Measurements from ENCODE around the gene DELE1.

The DELE1 gene

DNA sequence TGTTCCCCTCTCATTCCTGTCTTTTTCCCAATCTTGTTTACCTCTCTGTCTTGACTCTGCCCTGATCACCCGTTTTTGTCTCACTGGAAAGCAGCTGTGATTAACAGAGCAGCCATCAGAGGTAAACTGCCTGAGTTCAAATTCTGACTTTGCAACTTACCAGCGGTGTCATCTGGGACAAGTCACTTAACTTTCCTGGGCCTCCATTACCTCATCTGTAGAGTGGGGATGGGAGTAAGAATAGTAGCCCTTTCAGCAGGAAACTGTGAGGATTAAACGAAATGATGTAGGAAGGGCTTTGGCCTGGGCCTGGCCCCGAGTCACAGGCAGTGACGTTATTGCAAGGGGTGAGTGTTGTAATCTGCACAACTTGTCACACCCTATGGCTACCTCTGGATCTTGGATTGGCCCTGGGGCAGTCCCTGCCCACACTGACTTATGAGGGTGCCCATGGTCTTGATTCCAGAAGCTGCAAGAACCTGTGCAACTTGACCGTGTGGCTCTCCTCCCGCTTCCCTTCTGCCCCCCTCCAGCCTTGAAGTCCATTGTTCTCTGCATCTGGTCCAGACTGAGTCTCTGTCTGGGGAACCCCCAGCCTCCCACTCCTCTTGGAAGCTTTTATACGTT is 35.0 kb downstream of the DELE1 start:
- peak; percentile 22 for DNase-seq

DNA sequence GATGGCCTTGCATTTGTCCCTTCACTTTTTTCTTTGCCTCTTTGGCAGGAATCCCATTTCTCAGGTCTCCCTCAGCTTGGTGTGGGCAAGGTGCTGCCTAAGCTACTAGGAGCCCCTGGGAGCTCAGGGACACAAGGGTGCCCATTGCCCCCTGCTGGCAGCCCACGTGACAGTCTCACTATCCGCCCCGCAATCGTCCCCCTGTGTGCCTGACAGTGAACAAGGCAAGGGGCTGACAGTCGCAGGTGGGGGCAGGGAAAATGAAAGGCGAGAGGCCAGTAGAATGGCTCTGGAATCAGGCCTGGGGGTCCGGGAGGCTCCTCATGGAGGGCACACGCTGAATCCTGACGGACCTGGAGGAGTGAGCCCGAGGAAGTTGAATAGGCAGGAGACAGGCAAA is 36.3 kb downstream of the DELE1 start:
- DNase-seq: no peak

DNA sequence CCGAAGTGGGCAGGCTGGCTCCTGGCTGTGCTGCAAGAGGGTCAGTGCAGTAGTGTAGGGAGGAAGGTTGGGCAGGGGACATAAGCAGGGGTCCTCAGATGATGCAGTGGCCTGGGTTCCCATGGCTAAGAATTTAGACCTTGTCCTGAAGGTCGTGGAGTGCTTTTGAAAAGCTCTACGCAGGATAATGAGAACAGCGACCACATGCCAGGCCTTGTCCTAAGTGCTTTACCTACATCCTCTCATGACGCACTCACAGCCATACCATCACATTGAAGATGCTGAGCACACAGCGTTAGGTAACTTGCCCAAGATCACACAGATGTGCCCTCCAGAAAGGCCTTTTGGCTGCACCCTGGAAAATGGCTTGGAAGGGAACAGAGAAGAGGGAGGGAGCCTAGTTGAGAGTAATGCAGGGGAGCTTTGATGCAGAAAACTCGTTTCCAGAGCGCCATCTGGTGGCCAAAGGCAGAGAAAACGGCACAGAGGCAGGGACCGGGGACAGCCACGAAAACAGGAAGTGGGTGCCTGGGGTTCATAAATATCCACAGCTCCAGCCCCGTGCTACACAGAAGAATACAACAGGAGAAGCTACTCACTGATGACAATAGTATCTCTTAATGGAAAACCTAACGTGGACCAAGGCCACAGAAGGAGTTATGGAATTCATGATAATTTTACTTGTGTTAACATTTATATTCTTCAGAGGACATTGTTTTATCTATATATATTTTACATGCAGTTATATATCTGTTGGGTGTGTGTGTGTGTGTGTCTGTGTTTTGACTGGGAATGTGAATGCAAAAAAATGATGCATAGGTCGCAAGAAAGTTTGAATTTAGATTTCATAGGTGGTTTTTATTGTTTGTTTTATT is 37.0 kb downstream of the DELE1 start:
- peak; percentile 88 for DNase-seq

DNA sequence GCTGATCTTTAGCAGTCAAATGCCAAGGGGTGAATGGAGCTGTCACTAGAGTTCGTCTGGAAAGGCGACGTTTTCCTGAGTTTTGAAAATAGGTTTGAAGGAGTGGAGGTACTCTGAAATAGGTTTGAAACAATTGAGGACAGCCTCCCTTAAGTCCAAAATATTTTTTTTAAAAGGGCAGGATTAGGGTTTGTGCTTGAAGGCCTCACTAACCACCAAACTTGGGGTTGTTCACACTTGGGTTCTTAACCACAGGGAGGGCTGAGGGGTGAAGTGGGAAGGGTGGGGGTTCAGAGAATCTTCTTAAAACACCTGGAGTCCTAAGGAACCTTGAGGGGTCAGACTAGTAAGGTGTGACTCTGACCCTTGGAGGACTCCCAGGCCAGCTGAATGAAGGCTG is 37.8 kb downstream of the DELE1 start:
- DNase-seq: no peak

DNA sequence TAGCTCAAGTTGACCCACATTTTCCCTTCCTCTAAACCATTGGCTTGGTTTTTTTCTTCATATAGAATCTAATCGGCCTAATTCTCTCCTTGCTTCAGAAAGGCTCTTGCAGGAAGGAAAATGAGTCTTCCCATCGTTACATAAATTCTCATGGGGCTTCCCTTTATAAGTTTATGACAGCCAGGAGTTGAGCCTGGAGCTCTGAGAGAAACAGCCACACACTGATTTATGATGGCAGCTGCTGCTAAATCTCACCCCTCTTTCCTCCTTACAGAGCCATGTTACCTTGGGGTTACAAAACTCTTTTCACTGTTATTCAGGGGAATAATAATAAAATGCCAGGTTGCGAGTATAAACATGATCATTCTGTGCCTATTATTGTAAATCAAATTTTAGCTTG is 40.0 kb downstream of the DELE1 start:
- DNase-seq: no peak

DNA sequence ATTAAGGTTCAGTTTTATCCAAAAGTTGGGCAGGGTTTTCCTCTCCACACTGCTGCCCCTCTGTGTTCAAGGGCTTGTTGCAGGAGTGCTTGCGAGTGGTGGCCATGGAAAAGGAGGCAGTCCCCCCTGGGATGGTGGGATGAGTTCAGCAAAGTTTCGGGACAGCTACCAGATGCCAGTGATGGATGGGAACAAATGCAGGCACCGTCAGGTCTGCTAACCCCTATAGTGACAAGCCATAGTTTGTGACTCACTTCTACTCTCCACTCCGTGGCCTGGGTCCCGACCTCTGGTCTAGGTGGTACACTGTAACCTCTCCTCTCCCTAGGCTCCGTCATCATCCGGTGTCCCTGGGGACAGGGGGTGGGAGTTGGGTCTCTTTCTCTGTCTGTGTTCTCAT is 41.4 kb downstream of the DELE1 start:
- DNase-seq: no peak

DNA sequence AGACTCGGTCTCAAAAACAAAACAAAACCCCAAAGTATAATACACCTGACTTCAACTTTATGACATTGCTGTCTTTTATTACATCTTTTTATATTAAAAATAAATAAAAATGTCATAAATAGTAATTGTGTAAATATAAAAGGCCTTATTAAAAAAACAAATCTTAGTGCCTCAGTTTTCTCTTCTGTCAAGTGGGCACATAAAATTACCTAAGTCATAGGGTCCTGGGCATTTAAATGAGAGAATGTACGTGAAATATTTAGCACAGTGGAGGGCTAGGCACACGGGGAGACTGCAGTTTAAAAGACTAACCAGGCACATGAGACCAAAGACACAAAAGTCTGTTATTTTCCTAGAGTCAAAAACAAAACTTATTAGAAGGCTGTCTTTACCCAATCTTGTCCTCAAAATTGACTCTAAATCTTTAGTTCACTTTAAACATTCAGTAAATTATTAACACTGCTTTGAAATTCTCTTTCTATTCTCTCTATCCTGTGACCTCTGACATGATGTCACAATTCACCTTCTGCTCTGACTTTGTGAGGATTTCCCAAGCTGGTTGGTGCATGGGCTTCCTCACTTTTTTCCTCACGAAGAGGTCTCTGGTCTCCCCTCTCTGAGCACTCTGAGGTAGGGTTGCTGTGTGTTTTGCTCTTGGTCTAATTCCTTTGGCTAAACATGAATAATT is 42.7 kb downstream of the DELE1 start:
- no peak for DNase-seq

DNA sequence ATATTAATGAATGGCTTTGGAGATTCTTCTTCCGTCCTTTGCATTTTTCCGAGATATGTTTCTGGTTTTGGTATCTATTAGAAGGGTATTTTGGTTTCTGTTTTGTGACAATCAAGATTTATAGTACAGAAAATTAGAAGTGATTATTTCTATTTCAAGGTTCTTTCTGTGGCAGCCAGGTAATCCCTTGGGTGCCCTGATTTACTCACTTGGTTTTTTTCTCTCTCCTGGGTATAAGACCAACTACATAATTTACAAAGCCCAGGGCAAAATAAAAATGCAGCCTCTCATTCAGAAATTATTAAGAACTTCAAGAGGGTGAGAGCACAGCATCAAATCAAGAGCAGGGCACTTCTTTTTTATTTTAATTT is 43.3 kb downstream of the DELE1 start:
- no peak for DNase-seq

DNA sequence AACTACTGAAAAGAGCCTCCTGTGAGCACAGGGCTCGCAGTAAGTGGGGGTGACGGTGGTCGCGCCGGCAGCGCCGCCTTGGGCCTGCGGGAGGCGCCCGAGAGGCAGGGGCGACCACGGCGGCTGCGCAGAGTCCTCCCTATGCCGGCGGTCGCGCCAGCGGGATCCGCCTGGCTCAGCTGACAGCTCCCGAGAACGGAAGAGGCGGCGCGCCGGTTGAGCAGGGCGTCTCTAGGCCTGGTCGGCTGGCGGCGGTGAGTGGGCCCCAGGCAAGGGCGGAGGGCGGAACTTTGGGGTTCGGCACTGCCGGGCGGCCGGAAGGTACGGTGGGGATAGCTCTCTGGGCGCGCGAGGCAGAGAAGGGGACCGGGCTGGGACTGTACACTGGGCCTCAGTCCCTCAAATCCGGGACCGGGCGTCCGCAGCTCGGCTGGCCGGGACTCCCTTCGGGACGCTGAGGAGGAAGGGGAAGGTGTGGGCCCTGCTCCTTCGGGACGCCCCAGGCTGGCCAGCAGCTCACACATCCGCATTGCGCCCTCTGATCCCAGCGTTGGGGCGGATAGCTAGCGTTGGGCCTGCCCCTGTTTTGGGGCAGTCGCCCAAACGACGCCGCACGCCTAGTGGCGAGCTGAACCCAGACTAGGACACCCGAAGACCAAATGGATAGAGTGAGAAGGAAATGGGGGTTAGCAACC is 45.4 kb downstream of the DELE1 start, which contains the start of gene RNF14:
RNF14 (plus strand) TSS at position 192 of the 695 bp plus-strand sequence. CDS start 4,484 bp downstream, outside the sequence.
- peak; percentile 95 for DNase-seq

DNA sequence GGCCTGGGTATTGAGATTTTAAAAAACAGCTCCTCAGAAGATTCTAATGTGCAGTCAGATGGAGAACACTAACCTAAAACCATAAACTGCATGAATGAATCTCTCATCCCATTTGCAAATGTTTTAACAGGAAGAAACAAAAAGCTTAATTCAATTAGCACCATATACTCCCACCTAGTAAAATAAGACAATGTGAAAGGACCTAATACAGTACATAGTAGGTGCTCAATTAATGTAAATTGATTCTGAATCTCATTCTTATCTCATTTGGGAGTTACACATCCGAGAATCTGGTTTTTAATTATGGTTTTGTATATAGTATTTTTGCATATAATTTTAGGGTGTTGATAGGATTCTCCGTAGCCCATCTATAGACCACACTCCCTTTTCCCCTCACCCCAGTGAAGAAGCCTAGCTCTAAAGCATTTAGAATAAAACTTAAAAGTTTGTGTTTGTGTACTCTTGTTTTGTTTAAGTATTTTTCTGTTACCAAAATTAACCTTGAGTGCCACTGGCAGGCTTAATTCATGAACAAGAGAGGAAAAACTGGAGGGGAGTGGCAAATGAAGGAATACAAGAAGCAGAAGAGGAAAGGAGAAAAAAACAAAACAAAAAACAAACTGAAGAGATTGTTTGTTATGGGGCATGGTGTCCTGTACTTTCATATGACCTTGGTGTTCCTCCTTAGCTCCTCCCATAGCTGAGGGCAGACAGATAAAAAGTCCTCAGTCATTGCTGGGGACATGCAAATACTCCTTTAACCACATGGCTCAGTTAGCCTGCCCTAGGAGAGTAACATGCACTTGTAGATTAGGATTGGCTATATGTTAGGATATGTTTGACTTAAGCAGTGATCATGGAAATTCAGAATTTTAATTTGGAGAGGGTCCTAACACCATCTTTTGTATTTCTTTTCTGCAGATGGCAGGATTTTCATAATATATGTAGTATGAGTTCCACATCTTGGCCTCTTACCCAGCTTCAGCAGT is 46.4 kb downstream of the DELE1 start:
- DNase-seq: peak; percentile 23

DNA sequence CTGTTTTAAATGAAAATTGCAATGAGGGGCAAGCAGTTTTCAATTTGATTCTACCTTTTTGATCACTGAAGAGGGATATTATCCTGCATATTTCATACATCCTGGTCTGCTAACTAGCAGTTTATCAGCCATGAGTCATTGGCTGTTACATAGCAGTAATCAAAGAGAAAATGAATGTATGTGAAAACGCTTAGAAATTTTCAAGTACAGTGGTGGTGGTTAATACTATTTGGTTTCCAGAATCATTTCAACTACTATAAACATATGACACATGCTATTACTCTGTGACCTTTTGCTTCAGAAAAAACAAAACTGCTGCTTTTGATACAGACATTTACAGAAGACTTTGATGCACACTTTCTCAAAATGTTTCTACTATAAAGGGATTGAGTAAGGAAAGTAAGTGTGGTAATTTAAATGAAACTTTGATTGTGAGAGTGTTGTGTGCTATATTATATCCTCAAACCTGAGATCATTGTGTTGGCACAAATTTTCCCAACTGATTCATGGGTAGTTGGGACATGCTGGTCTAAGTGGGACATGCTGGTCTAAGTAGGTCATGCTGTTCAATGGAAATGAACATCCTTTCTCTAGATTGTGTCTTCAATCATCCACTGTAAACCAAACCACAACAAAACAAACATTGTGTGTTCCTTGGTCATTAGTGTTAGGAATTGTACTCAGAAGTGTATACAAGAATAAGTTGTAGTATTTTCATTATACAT is 50.4 kb downstream of the DELE1 start:
- DNase-seq: peak; percentile 69

DNA sequence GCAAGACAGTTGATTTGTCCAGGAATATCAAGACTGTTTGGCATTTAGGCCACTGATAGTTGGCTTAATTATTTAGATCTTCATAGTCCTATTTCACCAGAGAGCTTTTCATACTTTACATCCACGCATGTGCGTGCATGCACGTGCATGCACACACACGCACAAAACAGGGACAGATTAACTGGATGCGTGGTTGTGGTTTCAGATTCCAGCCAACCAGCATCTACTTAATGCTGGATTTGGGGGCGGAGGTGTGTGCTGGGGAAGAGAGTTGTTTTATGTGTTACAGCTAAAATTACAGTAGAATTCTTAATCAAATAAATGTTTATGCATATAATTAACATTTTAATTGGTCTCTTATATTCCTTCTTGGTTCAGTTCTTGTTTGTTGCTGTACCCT is 52.5 kb downstream of the DELE1 start:
- DNase-seq: no peak

DNA sequence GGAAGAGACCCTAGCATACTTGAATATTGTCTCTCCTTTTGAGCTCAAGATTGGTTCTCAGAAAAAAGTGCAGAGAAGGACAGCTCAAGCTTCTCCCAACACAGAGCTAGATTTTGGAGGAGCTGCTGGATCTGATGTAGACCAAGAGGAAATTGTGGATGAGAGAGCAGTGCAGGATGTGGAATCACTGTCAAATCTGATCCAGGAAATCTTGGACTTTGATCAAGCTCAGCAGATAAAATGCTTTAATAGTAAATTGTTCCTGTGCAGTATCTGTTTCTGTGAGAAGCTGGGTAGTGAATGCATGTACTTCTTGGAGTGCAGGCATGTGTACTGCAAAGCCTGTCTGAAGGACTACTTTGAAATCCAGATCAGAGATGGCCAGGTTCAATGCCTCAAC is 54.7 kb downstream of the DELE1 start:
- DNase-seq: no peak

DNA sequence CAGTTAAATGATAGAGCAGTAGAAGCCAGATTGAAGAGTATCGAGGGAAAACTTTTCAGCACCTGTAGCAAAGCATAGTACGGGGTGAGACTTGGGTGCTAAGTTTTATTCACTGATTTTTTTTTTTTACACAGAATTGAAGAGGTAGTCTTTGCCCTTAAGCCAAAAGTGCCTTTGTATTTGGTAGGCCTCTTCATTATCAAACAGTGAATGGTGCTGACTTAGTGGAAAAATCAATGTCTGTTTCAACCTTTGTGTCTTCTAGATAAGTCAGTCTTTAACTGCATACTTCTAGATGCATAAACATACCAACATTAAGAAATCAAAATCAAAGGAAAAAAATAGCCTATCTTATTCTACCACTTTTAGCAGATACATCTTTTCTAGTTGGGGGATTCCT is 59.0 kb downstream of the DELE1 start:
- DNase-seq: no peak

DNA sequence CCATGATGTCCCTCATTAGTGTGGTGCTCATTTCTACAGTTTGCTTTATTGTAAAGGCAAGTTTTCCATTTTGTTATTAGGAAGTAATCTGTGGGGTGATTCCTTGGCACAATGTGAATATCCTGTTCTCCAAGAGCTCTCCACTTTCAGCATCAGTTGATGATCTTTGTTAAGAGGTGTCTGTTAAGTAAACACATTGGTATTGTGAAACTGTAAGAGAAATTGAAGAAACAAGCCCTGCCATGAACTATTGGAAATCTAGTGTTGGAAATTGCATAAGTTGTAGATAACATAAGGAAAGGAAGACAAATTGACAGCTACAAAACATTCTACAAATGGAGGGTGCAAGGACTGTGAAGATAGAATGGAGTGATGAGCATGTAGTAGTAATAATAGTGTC is 62.4 kb downstream of the DELE1 start:
- no peak for DNase-seq

DNA sequence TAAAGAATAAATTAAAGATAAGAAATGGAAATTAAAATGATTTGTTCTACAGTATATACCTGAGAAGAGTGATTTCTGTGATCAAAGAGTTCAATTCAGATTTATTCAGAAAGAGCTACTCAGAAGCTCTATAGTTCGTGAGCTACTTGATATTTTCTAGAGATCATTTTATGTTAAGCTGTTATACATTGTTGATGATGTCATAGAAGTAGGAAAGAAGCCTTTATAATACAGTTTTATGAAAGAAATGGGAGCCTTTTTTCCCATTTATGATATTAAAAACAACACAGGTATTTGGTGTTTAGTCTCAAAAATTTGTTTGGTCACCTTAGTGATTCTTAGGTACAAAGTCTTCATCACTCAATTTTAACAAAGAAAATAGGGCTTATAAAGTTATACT is 66.0 kb downstream of the DELE1 start:
- DNase-seq: no peak
